Measurements from ENCODE around the gene SLC22A24.
"Not testable (repeated sequence)": the region's sequence is repeated elsewhere in the genome, so short reads cannot be mapped to it uniquely, and the experiment has no call there.

The SLC22A24 gene, protein sequence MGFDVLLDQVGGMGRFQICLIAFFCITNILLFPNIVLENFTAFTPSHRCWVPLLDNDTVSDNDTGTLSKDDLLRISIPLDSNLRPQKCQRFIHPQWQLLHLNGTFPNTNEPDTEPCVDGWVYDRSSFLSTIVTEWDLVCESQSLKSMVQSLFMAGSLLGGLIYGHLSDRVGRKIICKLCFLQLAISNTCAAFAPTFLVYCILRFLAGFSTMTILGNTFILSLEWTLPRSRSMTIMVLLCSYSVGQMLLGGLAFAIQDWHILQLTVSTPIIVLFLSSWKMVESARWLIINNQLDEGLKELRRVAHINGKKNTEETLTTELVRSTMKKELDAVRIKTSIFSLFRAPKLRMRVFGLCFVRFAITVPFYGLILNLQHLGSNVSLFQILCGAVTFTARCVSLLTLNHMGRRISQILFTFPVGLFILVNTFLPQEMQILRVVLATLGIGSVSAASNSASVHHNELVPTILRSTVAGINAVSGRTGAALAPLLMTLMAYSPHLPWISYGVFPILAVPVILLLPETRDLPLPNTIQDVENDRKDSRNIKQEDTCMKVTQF

DNA sequence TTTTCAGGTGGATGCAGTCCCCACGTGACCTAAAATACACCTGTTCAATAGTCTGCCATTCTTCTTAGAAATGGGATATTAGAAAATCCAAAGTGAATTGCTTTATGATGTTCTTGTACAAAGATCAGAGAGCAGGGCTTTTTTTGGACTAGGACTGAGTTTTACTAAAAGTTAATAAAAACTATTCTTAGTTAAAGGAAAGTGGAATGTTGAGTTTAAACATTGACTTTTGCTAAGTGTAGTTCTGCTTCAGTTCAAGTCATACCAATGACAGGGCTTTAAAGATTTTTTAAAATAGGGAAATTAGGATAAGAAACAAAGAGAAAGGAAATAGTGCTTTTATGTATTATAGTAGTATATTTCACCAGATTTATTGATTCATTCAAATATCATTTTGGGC, at the start of gene SLC22A24:
Gene SLC22A24 (minus strand): TSS at position 101 of the 400 bp plus-strand sequence. CDS start 442 bp downstream, outside the sequence.
- DNase-seq (ENCODE audit: low spot score), result no peak

DNA sequence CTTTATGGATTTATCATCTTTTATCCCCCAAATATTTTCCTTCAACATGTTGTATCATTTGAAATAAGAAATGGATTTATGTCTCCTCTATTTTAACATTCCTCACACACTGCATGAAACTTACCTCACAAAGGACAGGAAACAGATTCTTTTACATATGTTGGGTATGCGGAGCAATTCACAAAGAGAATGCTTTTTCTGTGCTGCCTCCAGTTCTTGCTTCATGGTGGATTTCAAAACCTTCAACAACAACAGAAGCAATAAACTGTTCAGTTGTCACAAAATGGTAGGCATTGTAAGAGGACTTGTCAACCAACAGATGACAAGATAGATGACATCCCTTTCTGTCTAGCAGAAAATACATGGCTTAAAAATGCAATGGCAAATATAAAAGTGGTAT, 36.5 kb upstream of the SLC22A24 start:
- DNase-seq (ENCODE audit: low spot score), result no peak

DNA sequence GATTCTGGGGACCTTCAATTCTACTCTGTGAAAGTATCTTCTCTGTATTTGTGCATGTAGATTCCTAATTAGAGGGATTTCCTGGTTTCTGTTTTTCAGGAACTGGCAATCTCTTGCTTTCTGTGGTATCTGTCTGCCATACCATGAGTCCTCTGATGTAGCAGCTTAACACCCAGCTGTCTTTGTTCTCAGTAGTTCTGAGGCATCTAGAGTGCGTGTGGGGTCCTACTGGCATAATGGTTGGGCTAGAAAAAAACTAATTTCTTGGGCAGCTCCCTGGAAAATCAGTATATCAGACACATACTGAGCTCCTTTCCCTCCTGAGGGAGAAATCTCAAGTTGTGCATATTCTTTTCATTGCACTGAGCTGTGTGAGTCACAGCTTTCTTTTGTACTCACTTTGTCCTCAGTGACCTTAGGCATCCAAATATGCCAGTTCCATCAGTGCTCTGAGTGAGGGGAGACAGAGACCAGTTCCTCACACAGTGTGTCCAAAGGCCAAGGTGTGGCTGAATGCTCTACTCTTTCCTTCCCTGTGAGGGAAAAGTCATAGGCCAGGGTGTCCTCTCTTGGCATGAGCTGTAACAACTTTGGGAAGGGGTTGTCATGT, 35.5 kb upstream of the SLC22A24 start:
- DNase-seq (ENCODE audit: low spot score), result no peak

DNA sequence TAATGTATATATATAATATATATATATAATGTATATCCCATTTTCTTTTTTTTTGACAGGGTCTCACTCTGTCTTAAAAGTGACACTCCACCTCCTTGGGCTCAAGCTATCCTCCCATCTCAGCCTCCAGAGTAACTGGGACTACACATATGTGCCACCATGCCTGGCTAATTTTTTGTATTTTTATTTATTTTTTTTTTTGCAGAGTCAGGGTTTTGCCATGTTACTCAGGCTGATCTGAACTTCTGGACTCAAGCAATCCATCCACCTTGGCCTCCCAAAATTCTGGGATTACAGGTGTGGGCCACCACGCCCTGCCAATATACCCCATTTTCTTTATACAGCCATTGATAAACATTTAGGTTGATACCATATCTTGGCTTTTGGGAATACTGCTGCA, 33.9 kb upstream of the SLC22A24 start:
- no peak for DNase-seq (ENCODE audit: low spot score)

DNA sequence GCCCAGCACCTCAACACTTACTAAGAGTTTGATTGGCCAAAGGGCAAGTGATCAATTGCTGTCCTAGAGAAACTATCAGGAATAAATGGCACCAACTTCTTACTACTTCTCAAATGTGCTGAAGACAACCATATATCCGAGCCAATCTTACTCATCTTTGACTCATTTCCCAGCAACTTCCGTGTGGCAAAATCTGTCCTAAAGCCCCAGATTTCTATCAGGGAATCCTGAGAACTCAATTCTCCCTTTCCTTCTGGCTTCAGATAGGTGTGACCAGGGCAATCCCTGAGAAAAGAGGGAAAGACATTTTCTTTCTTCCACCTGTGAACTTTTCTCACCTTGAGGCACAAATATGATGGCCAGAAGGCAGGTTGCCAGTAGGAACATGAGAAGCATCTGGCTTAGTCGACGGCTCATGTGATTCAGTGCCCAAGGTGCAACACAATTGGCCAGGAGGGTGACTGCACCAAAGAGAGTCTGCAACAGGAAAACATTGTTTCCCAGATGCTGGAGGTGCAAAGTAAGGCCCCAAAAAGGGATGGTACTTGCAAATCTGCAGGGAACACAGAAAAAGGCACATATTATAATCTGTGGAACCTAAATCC, 21.8 kb upstream of the SLC22A24 start:
- DNase-seq (ENCODE audit: low spot score), result peak; percentile 49

DNA sequence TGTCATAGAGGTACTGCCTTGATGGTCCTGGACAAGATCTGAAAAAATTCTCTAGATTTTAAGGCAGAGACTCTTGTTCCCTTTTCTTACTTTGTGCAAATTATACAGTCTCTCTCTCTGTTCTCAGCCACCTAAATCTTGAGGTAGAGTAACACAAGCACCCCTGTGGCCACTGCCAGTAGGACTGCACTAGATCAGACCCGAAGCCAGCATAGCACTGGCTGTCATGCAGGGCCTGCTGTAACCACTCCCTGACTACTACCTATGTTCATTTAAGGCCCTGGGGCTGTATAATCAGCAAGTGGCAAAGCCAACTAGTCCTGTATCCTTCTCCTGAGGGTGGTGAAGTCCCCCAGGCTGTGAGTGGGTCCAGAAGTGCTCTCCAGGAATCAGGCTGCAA, 11.8 kb upstream of the SLC22A24 start:
- no peak for DNase-seq (ENCODE audit: low spot score)

DNA sequence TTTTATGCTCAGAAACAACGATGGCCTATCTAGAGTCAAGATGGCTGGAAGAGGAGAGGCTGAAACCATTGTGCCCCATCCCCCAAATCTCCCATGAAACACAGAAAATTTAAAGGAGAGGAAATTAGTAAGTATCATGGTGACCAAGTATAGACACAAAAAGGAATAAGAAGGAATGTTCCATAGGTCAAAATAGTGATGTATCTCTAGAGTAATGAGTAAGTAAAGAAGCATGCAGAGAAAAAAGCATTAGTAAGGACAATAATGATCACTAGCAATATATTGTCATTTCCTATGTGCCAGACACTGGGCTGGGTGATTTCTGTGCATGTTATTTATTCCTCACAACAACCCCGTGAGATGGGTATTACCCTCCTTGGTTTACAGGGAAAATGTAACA, 2.6 kb upstream of the SLC22A24 start:
- DNase-seq (ENCODE audit: low spot score), result peak; percentile 7

DNA sequence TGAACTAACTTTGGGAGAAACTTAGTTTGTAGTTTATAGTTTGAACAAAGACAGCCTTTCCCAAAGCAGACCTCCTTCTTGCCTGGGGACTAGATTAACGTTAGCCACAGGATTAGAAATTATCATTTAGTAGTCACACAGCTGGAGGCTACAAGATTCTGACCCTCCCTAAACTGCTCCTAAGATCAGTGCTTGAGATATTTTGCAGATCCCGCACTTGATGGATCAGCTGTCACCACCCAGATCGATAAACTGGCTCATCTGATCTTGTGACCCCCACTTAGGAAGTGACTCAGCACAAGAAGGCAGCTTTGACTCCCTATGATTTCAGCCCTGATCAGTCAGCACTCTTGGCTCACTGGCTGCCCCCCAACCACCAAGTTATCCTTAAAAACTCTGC, 1.6 kb downstream of the SLC22A24 start:
- DNase-seq (ENCODE audit: low spot score), result no peak

DNA sequence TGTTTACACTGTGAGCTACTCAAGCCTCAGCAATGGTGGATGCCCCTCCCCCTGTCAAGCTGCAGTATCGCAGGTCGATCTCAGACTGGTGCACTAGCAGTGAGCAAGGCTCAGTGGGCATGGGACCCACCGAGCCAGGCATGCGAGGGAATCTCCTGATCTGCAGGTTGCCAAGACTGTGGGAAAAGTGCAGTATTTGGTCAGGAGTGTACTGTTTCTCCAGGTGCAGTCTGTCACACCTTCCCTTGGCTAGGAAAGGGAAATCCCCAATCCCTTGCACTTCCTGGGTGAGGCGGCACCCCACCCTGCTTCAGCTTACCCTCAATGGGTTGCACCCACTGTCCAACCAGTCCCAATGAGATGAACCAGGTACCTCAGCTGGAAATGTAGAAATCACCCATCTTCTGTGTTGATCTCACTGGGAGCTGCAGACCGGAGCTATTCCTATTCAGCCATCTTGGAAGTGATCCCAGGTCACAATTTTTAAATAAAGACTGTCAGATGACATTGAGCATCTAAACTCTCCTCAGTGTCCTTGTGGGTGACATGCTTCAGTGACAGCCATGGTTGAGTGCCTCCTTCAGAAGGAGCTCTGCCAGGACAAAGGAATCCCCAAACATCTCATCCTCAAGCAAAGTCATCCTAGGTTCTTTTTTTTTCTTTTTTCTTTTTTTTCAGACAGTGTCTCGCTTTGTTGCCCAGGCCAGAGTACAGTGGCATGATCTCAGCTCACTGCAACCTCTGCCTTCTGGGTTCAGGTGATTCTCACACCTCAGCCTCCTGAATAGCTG, 10.8 kb downstream of the SLC22A24 start:
- no peak for DNase-seq (ENCODE audit: low spot score)

DNA sequence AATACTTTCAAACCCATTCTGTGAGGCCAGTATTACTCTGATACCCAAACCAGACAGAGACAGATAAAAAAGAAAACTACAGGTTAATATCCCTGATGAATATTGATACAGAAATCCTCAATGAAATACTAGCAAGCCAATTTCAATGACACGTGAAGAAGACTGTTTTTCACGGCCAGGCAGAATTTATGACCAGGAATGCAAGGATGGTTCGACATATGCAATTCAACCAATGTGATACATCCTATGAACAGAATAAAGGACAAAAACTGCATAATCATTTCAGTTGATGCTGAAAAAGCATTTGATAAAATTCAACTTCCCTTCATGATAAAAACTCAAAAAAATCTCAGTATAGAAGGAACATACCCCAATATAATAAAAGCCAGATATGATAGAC, 44.5 kb downstream of the SLC22A24 start:
- DNase-seq (ENCODE audit: low spot score), result no peak

DNA sequence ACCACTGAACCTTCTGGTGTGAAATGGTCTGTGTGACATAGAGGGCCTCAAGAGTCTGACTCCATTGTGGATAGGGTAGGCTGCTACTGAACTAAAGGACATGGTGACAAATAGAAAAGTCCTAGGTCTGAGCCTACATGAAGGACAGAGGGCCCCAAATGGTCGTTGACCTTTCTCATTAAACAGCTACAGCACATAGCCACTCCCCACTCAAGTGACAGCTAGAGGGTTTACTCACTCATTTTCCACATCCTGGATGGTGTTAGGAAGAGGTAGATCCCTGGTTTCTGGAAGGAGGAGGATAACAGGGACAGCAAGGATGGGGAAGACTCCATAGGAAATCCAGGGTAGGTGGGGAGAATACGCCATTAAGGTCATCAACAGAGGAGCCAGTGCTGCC, 63.3 kb downstream of the SLC22A24 start:
- no peak for DNase-seq (ENCODE audit: low spot score)

DNA sequence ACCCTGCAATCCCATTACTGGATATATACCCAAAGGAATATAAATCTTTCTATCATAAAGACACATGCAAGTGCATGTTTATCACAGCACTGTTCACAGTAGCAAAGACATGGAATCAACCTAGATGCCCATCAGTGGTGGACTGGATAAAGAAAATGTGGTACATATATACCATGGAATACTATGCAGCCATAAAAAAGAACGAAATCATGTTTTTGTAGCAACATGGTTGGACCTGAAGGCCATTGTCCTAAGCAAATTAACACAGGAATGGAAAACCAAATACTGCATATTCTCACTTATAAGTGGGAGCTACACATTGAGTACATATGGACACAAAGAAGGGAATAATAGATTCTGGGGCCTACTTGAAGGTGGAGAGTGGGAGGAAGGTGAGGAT, 97.8 kb downstream of the SLC22A24 start:
- DNase-seq (ENCODE audit: low spot score), result not testable (repeated sequence)

DNA sequence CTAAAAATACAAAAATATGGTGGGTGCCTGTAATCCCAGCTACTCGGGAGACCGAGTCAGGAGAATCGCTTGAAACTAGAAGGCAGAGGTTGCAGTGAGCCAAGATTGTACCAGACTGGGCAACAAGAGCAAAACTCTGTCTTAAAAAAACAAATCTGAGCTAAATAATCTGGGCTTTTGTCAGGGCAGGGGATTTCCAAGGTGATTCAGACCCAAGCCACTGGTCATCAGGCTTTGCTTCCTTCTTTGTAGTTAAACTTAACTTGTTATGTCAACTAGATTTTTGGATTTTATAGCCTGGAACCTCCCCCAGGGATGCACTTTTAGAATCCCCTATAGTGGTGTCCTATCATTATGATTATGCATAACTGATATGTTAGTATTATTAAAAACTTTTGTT, 101.4 kb downstream of the SLC22A24 start:
- no peak for DNase-seq (ENCODE audit: low spot score)

DNA sequence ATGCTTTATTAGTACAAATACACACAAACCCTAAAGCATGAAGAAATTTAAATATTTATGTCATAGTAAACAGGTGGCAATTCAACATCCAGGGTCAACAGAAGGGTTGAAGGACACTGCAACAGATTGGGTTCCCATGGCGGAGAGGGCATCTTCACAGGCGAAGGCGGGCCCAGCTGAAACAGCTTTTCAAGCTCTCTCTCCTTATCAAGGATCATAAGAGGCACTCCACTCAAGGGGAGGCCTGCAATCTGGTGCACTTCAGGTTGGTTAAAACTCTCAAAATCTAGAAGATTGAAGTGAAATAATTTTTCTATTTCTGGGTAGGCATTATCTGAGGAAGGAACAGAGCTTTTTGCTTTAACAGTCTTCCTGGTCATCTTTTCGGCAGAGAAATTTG, 111.6 kb downstream of the SLC22A24 start:
- no peak for DNase-seq (ENCODE audit: low spot score)
